Upper lobe of left lung (tissue), 4 donors: ENCODE results near the gene GRIK5.

Experiments used
- POLR2A ChIP-seq, 4 donors: fragments of 450-650 bp; IDR thresholded peaks; one replicate each; pipeline ENCODE4 v1.5.1; 2016 to 2017; ENCODE audit warnings: antibody characterized with exemption in 4 of 4, mild to moderate bottlenecking in 2 of 4
- POLR2AphosphoS5 ChIP-seq, 2 donors: sonication (generic); formaldehyde crosslinking; IDR thresholded peaks; one replicate each; pipeline ENCODE4 v1.5.1; 2017; ENCODE audit warnings: antibody characterized with exemption in 2 of 2
- TF ChIP-seq, protein P1 (sequence below), 6 experiments: fragments of 450-650 bp in 4 of 6; fragments of 200-600 bp in 2 of 6; sonication (generic) in 2 of 6; IDR thresholded peaks; one replicate each; pipeline ENCODE4 v1.5.1; 2016 to 2019; ENCODE audit warnings: antibody characterized with exemption in 6 of 6

DNA sequence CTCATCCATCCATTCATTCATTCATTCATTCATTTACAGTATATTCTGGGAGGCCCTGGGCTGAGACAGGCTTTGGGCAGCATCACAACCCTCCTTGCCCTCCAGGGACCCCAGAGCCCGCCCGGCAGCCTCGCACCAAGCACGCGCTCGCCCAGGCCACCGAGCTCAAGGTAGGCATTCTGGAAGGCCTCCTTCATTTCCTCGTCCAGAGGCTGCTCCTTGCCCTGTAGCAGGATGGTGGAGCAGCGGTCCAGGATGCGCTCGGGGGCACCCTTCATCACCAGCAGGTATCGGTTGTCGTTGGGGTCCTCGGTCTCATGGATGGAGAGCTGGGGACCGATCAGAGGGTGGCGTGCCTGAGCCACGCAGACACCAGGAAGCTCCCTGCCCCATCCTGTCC lies 91.5 kb downstream of the GRIK5 start:
- TF ChIP-seq POLR2A (IDR thresholded peaks at IDR 0.05): no peak
- TF ChIP-seq, protein P1, sequence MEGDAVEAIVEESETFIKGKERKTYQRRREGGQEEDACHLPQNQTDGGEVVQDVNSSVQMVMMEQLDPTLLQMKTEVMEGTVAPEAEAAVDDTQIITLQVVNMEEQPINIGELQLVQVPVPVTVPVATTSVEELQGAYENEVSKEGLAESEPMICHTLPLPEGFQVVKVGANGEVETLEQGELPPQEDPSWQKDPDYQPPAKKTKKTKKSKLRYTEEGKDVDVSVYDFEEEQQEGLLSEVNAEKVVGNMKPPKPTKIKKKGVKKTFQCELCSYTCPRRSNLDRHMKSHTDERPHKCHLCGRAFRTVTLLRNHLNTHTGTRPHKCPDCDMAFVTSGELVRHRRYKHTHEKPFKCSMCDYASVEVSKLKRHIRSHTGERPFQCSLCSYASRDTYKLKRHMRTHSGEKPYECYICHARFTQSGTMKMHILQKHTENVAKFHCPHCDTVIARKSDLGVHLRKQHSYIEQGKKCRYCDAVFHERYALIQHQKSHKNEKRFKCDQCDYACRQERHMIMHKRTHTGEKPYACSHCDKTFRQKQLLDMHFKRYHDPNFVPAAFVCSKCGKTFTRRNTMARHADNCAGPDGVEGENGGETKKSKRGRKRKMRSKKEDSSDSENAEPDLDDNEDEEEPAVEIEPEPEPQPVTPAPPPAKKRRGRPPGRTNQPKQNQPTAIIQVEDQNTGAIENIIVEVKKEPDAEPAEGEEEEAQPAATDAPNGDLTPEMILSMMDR (IDR thresholded peaks at IDR 0.05): no peak
- no peak for TF ChIP-seq POLR2AphosphoS5 (IDR thresholded peaks at IDR 0.05)
